Muscle of leg (tissue), 11 donors: ENCODE results near the gene KIF4B. TPM values are rescaled to one million over a fixed set of nuclear protein-coding genes. Genes with fewer than 3 reads are reported as not detected.
"Not testable (repeated sequence)": the region's sequence is repeated elsewhere in the genome, so short reads cannot be mapped to it uniquely, and the experiment has no call there.

Experiments used
- DNase-seq: peaks from one replicate; pipeline ENCODE4 v3.0.0; 2013
- H3K27ac ChIP-seq: one replicate; pipeline ENCODE4 v1.5.1; 2013; ENCODE audit warnings: mild to moderate bottlenecking, low read length, control low read depth
- H3K27me3 ChIP-seq: one replicate; pipeline ENCODE4 v1.6.1; 2013; ENCODE audit warnings: low read length; ENCODE audit not compliant: control insufficient read depth, insufficient read depth
- H3K36me3 ChIP-seq: one replicate; pipeline ENCODE4 v1.6.1; 2013; ENCODE audit warnings: low read length; ENCODE audit not compliant: control insufficient read depth, insufficient read depth
- H3K4me1 ChIP-seq: one replicate; pipeline ENCODE4 v1.6.1; 2013; ENCODE audit warnings: low read length; ENCODE audit not compliant: control insufficient read depth, insufficient read depth
- H3K4me3 ChIP-seq: one replicate; pipeline ENCODE4 v1.5.1; 2013; ENCODE audit warnings: low read length, control low read depth
- H3K9me3 ChIP-seq: replicated peaks from 2 replicates; pipeline ENCODE4 v1.6.1; 2013; ENCODE audit warnings: low read depth, low read length; ENCODE audit not compliant: control insufficient read depth
- WGBS: methylation state at CpG from one replicate; pipeline ENCODE4 v1.1.5; 2013; ENCODE audit warnings: missing lambda C conversion rate; ENCODE audit not compliant: insufficient coverage; 5-methylcytosine and 5-hydroxymethylcytosine counted together
- polyA plus RNA-seq, 8 donors: library from polyadenylated mRNA; unstranded; fragments of 120-200 nt; gene quantifications; one replicate each; pipeline versions ENCODE4 v1.2.1 to v1.2.3, GENCODE V29; 2013; ENCODE audit warnings: inconsistent platforms in 1 of 8, low replicate concordance in 1 of 8; ENCODE audit not compliant: insufficient read length in 8 of 8, insufficient read depth in 1 of 8
- total RNA-seq: library from RNA; stranded (reverse); fragments of 120-200 nt; gene quantifications from one replicate; pipeline ENCODE4 v1.2.4, GENCODE V29; 2013

KIF4B gene
- total and polyA plus RNA-seq, 9 donors = under 0.01 to 0.15 (median 0.08) TPM

DNA sequence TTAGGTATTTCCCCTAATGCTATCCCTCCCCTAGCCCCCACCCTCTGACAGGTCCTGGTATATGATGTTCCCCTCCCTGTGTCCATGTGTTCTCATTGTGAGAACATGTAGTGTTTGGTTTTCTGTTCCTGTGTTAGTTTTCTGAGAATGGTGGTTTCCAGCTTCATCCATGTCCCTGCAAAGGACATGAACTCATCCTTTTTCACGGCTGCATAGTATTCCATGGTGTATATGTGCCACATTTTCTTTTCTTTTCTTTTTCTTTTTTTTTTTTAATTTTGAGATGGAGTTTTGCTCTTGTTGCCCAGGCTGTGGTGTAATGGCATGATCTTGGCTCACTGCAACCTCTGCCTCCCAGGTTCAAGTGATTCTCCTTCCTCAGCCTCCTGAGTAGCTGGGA, 7.3 kb upstream of the KIF4B start:
- DNase-seq, H3K27me3 ChIP-seq, H3K4me1 ChIP-seq, H3K9me3 ChIP-seq, H3K36me3 ChIP-seq, H3K4me3 ChIP-seq, H3K27ac ChIP-seq: not testable (repeated sequence)
- no CpG with 5 or more reads among the region's 1 CpG for WGBS

DNA sequence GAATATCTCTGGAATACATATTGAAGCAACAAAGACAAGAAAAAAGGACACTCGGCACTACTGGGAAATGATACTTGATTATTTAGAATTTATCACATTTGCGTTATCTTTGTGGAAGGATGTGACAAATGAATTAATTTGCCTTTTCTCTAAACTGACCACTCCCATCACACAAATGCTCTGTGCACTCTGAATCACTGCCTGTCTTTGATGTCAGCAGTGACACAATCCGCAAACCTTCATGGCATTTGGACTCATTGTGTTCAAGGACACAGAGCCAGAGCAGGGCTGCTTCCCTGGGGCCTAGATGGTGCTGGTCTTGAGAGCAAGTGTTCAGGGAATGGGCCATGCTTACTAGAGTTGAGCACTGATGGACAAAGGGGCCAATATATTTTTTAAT, 4.9 kb upstream of the KIF4B start:
- no peaks in the 10 kb centered on the region for H3K36me3 ChIP-seq
- H3K27me3 ChIP-seq = no peaks in the 10 kb centered on the region
- no peak overlapping the region for H3K4me3 ChIP-seq
- WGBS = 50% methylated on average over 1 of the region's 3 CpGs
- no peak overlapping the region for H3K27ac ChIP-seq
- H3K9me3 ChIP-seq = no peaks in the 10 kb centered on the region
- DNase-seq = no peak
- H3K4me1 ChIP-seq = no peaks in the 10 kb centered on the region

DNA sequence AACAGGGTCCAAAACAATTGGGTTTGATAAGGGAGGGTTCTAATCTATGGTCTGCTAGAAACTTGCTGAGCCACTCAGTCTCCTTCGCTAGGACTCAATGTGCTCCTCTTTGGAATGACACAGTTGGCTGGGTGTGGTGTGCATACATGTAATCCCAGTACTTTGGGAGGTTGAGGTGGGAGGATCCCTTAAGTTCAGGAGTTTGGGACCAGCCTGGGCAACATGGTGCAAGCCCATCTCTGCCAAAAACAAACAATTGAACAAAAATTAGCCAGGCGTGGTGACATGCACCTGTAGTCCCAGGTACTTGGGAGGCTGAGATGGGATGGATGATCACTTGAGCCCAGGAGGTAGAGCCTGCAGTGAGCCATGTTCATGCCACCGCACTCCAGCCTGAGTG, 2.7 kb upstream of the KIF4B start:
- no peaks in the 10 kb centered on the region for H3K9me3 ChIP-seq
- H3K27me3 ChIP-seq = no peaks in the 10 kb centered on the region
- no CpG with 5 or more reads among the region's 3 CpGs for WGBS
- no peaks in the 10 kb centered on the region for H3K36me3 ChIP-seq
- no peak for DNase-seq
- no peak overlapping the region for H3K27ac ChIP-seq
- H3K4me3 ChIP-seq = no peak overlapping the region
- H3K4me1 ChIP-seq = no peaks in the 10 kb centered on the region

DNA sequence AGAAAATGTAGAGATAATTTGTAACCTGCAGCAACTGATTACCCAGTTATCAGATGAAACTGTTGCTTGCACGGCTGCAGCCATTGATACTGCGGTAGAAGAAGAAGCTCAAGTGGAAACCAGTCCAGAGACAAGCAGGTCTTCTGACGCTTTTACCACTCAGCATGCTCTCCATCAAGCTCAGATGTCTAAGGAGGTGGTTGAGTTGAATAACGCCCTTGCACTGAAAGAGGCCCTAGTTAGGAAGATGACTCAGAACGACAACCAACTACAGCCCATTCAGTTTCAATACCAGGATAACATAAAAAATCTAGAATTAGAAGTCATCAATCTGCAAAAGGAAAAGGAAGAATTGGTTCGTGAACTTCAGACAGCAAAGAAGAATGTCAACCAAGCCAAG, 1.7 kb downstream of the KIF4B start:
- Histone ChIP-seq H3K4me1 (no peaks in the 10 kb centered on the region), H3K9me3 (no peaks in the 10 kb centered on the region), H3K36me3 (no peaks in the 10 kb centered on the region), H3K27ac (no peak overlapping the region), H3K4me3 (no peak overlapping the region), H3K27me3 (no peaks in the 10 kb centered on the region)
- no peak for DNase-seq
- 88% methylated on average over 2 of the region's 6 CpGs for WGBS

DNA sequence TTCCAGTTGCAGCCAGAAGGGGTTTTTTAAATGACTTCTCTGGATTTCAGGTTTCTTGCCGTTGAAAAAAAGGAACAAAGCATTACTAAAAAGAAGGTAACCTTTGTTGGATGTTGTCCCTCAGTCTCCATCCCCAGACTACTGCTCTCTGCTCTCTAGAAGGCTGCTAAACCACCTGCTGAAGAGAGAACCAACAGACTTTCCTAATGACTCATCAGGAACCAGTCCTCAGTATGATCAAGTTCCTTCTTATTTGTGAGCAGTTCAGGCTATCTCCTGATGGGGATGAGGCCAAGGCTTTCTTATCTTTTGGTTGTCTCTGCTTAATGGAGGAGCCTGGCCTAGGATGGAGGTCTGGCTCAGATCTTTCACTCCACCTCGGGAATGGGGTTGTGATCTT, 4.1 kb downstream of the KIF4B start:
- Histone ChIP-seq H3K36me3 (no peaks in the 10 kb centered on the region), H3K27me3 (no peaks in the 10 kb centered on the region), H3K27ac (no peak overlapping the region), H3K4me1 (no peaks in the 10 kb centered on the region), H3K9me3 (no peaks in the 10 kb centered on the region), H3K4me3 (no peak overlapping the region)
- DNase-seq = no peak
- no CpG with 5 or more reads among the region's 2 CpGs for WGBS

DNA sequence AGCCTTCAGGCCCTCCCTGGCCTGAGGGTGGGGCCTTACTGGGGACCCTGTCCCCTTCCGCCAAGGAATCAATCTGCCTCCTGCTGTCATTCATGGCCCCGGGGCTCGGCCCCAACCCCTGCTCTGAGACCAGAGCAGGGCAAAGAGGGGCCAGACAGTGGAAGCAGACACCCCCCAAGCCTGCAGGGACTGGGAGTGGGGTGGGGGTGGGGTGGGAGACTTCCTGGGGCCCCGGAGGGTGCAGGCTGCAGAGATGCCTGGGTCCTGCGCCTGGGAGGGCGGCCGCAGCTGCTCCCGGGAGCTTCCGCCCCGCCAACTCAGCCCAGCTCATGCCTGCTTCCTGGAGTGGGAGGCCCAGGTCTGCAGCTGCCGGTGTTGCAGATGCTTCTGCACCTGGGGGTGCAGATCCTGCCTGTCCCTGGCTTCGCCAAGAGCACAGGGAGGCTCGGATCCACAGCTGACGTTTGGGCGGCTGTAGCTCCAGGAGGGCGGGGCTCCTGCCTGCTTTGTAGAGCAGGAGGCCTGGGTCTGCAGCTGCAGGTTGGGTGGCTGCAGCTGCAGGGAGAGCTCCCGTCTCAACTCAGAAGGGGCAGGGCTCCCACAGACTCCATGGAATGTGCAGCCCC, 6.2 kb downstream of the KIF4B start:
- no peaks in the 10 kb centered on the region for H3K4me1 ChIP-seq

DNA sequence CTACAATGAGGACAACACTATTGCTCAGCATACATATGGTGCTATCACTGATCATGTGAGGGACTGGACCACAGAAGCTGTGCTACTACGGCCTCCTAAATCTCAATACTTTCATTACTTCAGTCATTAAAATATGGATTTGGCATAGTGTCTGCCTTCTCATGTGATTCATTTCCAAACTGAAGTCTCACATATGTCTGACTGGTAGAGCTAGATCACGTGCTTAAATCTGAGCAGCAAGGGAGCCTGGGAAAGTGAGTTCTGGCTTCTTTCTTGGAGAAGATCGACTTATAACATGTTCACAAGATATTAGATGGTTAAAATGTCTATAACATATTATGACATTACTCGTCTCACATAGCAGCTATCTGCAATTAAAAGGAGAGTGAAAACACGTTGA, 8.3 kb downstream of the KIF4B start:
- no peaks in the 10 kb centered on the region for H3K27me3 ChIP-seq
- no peaks in the 10 kb centered on the region for H3K4me1 ChIP-seq
- H3K9me3 ChIP-seq = no peaks in the 10 kb centered on the region
- no CpG with 5 or more reads among the region's 5 CpGs for WGBS
- no peak for DNase-seq
- no peak overlapping the region for H3K4me3 ChIP-seq
- H3K36me3 ChIP-seq = no peaks in the 10 kb centered on the region
- no peak overlapping the region for H3K27ac ChIP-seq

More for the DNA sequence above, 6.2 kb downstream of the KIF4B start:
- Histone ChIP-seq H3K4me3 (no peak overlapping the region), H3K27me3 (no peaks in the 10 kb centered on the region), H3K27ac (no peak overlapping the region), H3K9me3 (no peaks in the 10 kb centered on the region), H3K36me3 (no peaks in the 10 kb centered on the region)
- 71% methylated on average over 15 of the region's 17 CpGs for WGBS
- no peak for DNase-seq

DNA sequence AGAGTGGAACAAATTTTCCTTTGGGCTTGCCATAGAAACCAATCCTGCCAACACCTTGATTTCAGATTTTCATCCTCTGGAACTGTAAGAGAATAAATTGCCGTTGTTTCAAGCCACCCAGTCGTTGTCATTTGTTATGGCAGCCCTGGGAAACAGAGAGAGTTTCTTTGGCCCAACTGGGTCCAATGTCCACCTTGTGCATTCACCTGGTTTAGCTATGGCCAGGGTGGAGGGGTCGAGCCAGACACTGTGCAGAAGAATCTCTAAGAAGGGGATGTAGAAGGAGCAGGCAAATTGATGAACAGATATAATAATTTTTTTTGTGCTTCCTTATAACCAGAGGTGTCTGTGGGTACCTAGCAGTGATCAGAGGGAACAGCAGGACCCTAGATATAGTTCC, 9.8 kb downstream of the KIF4B start:
- 63% methylated on average over 2 of the region's 3 CpGs for WGBS
- no peaks in the 10 kb centered on the region for H3K36me3 ChIP-seq
- H3K27me3 ChIP-seq = no peaks in the 10 kb centered on the region
- no peak overlapping the region for H3K27ac ChIP-seq
- H3K4me3 ChIP-seq = no peak overlapping the region
- DNase-seq = no peak
- no peaks in the 10 kb centered on the region for H3K9me3 ChIP-seq
- H3K4me1 ChIP-seq = no peaks in the 10 kb centered on the region

DNA sequence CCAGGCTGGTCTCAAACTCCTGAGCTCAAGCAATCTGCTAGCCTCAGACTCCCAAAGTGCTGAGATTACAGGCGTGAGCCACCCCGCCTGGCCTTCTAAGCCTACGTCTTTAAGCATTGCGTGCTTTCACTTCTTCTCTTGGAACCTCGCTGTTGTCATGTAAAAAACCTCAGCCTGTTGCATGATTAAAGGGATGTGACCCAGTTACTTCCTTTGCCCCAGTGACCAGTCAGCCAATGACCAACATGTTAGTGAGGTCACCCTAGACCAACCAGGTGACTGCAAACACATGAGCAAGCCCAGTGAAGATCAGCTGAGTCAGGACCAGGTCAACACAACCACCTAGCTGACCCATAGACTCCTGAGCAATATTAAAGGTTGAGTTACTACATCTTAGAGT, 10.5 kb downstream of the KIF4B start:
- Histone ChIP-seq H3K27me3 (no peaks in the 10 kb centered on the region), H3K4me1 (no peaks in the 10 kb centered on the region), H3K4me3 (no peak overlapping the region), H3K36me3 (no peaks in the 10 kb centered on the region), H3K27ac (no peak overlapping the region), H3K9me3 (no peaks in the 10 kb centered on the region)
- 84% methylated on average over 5 of the region's 5 CpGs for WGBS
- DNase-seq = no peak

DNA sequence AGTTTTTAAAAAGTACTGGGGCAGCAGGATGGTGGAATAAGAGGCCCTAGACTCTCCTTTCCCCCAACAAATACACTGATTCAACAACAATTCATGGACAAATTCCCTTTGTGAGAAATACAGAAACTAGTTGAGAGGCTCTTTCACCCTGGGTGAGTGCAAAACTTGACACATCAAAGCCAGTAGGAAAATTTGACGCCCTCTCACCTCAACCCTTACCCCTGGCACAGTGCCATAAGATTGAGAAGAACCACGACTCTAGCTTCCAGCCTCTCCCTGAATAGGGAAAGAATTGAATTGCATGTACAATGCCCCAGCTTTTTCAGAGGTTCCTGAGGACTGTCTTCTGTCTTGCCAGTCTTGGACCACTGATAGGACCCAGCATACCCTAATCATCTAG, 12.3 kb downstream of the KIF4B start:
- no peak overlapping the region for H3K27ac ChIP-seq
- no peak overlapping the region for H3K4me3 ChIP-seq
- H3K4me1 ChIP-seq = no peaks in the 10 kb centered on the region
- H3K27me3 ChIP-seq = no peaks in the 10 kb centered on the region
- no peaks in the 10 kb centered on the region for H3K36me3 ChIP-seq
- H3K9me3 ChIP-seq = no peaks in the 10 kb centered on the region
- no CpG with 5 or more reads among the region's 2 CpGs for WGBS
- DNase-seq = no peak

DNA sequence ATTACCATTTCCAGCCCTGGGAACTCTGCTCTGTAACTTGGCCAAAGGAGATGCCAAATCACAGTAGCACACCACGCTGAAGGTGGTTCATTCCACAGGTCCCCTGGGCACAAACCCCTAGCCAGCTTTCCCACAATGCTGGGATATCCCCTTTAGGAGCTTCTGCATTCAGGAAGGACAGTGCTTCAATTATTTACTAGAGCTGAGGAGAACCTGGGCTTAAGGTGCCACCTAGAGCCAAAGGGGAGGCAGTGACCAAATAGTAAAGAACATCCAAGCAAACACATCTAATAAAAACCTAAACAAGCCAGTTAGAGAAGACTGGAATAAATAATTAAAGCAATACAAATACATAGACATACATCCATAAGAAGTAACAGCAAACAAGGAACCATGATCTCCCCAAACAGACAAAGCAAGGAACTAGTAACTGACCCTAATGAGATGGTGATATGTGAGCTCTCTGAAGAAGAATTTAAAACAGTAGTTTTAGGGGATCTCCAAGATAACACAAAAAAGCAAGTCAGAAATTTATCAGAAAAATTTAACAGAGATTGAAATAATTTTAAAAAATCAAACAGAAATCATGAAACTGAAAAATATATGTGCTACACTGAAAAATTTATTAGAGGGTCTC, 14.6 kb downstream of the KIF4B start:
- DNase-seq = no peak
- no peak overlapping the region for H3K4me3 ChIP-seq
- H3K9me3 ChIP-seq = no peaks in the 10 kb centered on the region
- H3K27me3 ChIP-seq = no peaks in the 10 kb centered on the region
- H3K4me1 ChIP-seq = no peaks in the 10 kb centered on the region
- 20% methylated on average over 1 of the region's 1 CpG for WGBS
- H3K27ac ChIP-seq = no peak overlapping the region
- no peaks in the 10 kb centered on the region for H3K36me3 ChIP-seq
